NCI-H2227 treated with DMSO at 0.1 percent for 48 hours (cell line): ENCODE measurements around the gene LDHAL6B.

ENCODE experiments used
- DNase-seq: peaks from one replicate; lab custom pipeline; 2025; lab: John Stamatoyannopoulos, UW

Gene LDHAL6B

GRCh38 chr15:59251001-59251845 lies 44.6 kb downstream of the LDHAL6B start:
- no peak for DNase-seq

DNA sequence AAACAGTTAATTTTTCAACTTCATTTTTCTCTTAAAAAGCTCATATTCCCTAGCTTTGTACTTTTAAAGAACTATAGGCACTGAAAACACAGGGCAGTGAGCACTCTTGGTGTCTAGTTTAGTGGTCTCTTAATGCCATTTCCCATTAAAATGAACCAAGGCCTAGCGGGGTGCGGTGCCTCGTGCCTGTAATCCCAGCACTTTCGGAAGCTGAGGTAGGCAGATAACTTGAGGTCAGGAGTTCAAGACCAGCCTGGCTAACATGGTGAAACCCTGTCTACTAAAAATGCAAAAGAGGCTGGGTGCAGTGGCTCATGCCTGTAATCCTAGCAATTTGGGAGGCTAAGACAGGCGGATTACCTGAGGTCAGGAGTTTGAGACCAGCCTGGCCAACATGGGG lies 45.5 kb downstream of the LDHAL6B start:
- DNase-seq = no peak

- DNase-seq = no peak
Observed at GRCh38 chr15:59255680-59256336, 49.2 kb downstream of the LDHAL6B start.

DNA sequence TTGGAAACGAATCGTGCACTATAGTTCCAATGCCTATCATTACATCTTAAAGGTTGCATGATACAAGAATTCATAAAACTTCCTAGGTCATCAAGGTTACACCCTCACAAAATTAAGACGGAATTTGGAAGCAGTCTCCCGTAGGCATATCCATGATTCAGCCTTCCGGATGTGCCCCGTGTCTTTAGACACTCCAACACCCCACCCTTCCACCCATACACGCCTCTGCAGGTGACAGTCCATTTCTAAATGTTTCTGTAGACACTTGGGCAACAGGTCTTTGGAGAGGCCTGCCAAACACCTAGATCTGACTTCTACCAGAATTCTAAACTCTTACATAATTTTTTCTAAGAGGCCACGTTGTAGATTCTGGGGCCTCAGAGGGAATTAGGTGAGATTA lies 49.8 kb downstream of the LDHAL6B start:
- DNase-seq = no peak

DNA sequence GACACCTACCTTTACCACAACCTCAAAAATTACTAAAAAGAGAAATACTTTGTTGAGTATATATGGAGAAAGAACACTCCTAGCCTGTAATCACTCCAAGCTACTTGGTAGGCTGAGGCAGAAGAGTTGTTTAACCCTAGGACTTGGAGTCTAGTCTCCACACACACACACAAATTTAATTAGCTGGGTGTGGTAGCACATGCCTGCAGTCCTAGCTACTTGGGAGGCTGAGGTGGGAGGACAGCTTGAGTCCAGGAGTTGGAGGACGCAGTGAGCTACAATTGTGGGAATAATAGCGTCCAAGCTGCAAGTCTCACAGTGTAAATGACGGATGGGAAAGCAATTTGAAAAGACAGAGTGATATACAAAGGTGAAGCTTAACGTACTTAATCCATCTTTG lies 50.5 kb downstream of the LDHAL6B start:
- DNase-seq = no peak
